Dendritic cell treated with granulocyte-macrophage colony-stimulating factor and Interleukin-4, amounts not matched to agents 40 ng/mL and 50 ng/mL, for 4 days (primary cell): ENCODE results near the gene ANKRD36C.
"Not testable (repeated sequence)": the region's sequence is repeated elsewhere in the genome, so short reads cannot be mapped to it uniquely, and the experiment has no call there.

Experiments used
- H3K27ac Mint-ChIP-seq: one replicate; pipeline ENCODE4 v1.8.0; 2022; ENCODE audit warnings: mild to moderate bottlenecking, mixed read lengths
- H3K27me3 Mint-ChIP-seq: one replicate; pipeline ENCODE4 v1.8.0; 2022; ENCODE audit warnings: mild to moderate bottlenecking, mixed read lengths
- H3K36me3 Mint-ChIP-seq: one replicate; pipeline ENCODE4 v1.8.0; 2022; ENCODE audit warnings: low read depth, mixed read lengths
- H3K4me1 Mint-ChIP-seq: one replicate; pipeline ENCODE4 v1.8.0; 2022; ENCODE audit warnings: low read depth, mixed read lengths
- H3K4me3 Mint-ChIP-seq: one replicate; pipeline ENCODE4 v1.8.0; 2022; ENCODE audit warnings: mild to moderate bottlenecking, moderate library complexity, mixed read lengths
- H3K9me3 Mint-ChIP-seq: one replicate; pipeline ENCODE4 v1.8.0; 2022; ENCODE audit warnings: mixed read lengths
- intact Hi-C: fragments of 100-400 bp; cut with micrococcal nuclease; formaldehyde crosslinking; loops from one replicate; pipeline ENCODE4 v1.15.0; 2022

Gene ANKRD36C

GRCh38 chr2:95930740-95931139, 60.9 kb downstream of the ANKRD36C start:
- H3K27me3 Mint-ChIP-seq, intact Hi-C loops, H3K27ac Mint-ChIP-seq, H3K4me1 Mint-ChIP-seq, H3K9me3 Mint-ChIP-seq, H3K4me3 Mint-ChIP-seq: not testable (repeated sequence)
- H3K36me3 Mint-ChIP-seq: peaks cover 23% of the 10 kb centered on the region

GRCh38 chr2:95917007-95917406, 74.6 kb downstream of the ANKRD36C start:
- peaks cover 76% of the 10 kb centered on the region for H3K36me3 Mint-ChIP-seq
- H3K9me3 Mint-ChIP-seq, H3K27me3 Mint-ChIP-seq, H3K4me1 Mint-ChIP-seq, H3K27ac Mint-ChIP-seq, H3K4me3 Mint-ChIP-seq, intact Hi-C loops: not testable (repeated sequence)

GRCh38 chr2:95915131-95915530, 76.5 kb downstream of the ANKRD36C start:
- H3K9me3 Mint-ChIP-seq, H3K27me3 Mint-ChIP-seq, intact Hi-C loops, H3K4me1 Mint-ChIP-seq, H3K4me3 Mint-ChIP-seq, H3K27ac Mint-ChIP-seq: not testable (repeated sequence)
- H3K36me3 Mint-ChIP-seq: peaks cover 81% of the 10 kb centered on the region

- H3K9me3 Mint-ChIP-seq, H3K27me3 Mint-ChIP-seq, H3K4me1 Mint-ChIP-seq, H3K4me3 Mint-ChIP-seq, H3K27ac Mint-ChIP-seq, intact Hi-C loops: not testable (repeated sequence)
- peaks cover 52% of the 10 kb centered on the region for H3K36me3 Mint-ChIP-seq
Observed at GRCh38 chr2:95911431-95911830, 80.2 kb downstream of the ANKRD36C start.

GRCh38 chr2:95894443-95894842, 97.2 kb downstream of the ANKRD36C start:
- not testable (repeated sequence) for H3K27me3 Mint-ChIP-seq

GRCh38 chr2:95867929-95868328, 123.7 kb downstream of the ANKRD36C start:
- H3K9me3 Mint-ChIP-seq: peaks cover 13% of the 10 kb centered on the region
- peaks cover 25% of the 10 kb centered on the region for H3K36me3 Mint-ChIP-seq
- H3K4me1 Mint-ChIP-seq, H3K4me3 Mint-ChIP-seq, H3K27me3 Mint-ChIP-seq, intact Hi-C loops, H3K27ac Mint-ChIP-seq: not testable (repeated sequence)

More at GRCh38 chr2:95894443-95894842, 97.2 kb downstream of the ANKRD36C start:
- H3K9me3 Mint-ChIP-seq, H3K27ac Mint-ChIP-seq, H3K4me3 Mint-ChIP-seq, intact Hi-C loops, H3K4me1 Mint-ChIP-seq, H3K36me3 Mint-ChIP-seq: not testable (repeated sequence)

- H3K27ac Mint-ChIP-seq, intact Hi-C loops, H3K27me3 Mint-ChIP-seq, H3K4me3 Mint-ChIP-seq, H3K4me1 Mint-ChIP-seq: not testable (repeated sequence)
- peaks cover 25% of the 10 kb centered on the region for H3K36me3 Mint-ChIP-seq
- H3K9me3 Mint-ChIP-seq: peaks cover 13% of the 10 kb centered on the region
Observed at GRCh38 chr2:95867047-95867677, 124.5 kb downstream of the ANKRD36C start.

GRCh38 chr2:95862121-95862520, 129.5 kb downstream of the ANKRD36C start:
- H3K9me3 Mint-ChIP-seq, intact Hi-C loops, H3K4me1 Mint-ChIP-seq, H3K4me3 Mint-ChIP-seq, H3K27me3 Mint-ChIP-seq, H3K27ac Mint-ChIP-seq: not testable (repeated sequence)
- peaks cover 11% of the 10 kb centered on the region for H3K36me3 Mint-ChIP-seq

GRCh38 chr2:95836151-95836550, 155.5 kb downstream of the ANKRD36C start:
- no peak overlapping the region for H3K27ac Mint-ChIP-seq
- H3K9me3 Mint-ChIP-seq: peaks cover 34% of the 10 kb centered on the region
- intact Hi-C loops: no loop called here
- no peaks in the 10 kb centered on the region for H3K27me3 Mint-ChIP-seq
- no peaks in the 10 kb centered on the region for H3K4me1 Mint-ChIP-seq
- H3K4me3 Mint-ChIP-seq: no peak overlapping the region
- peaks cover 79% of the 10 kb centered on the region for H3K36me3 Mint-ChIP-seq

GRCh38 chr2:95834077-95835013, 157.3 kb downstream of the ANKRD36C start:
- H3K4me1 Mint-ChIP-seq, H3K27ac Mint-ChIP-seq, intact Hi-C loops, H3K27me3 Mint-ChIP-seq, H3K4me3 Mint-ChIP-seq: not testable (repeated sequence)
- H3K36me3 Mint-ChIP-seq: peaks cover 91% of the 10 kb centered on the region
- H3K9me3 Mint-ChIP-seq: peaks cover 48% of the 10 kb centered on the region

- H3K4me1 Mint-ChIP-seq, H3K27ac Mint-ChIP-seq, H3K4me3 Mint-ChIP-seq, intact Hi-C loops, H3K27me3 Mint-ChIP-seq: not testable (repeated sequence)
- peaks cover 70% of the 10 kb centered on the region for H3K9me3 Mint-ChIP-seq
- H3K36me3 Mint-ChIP-seq: peaks cover 22% of the 10 kb centered on the region
Observed at GRCh38 chr2:95824218-95824617, 167.4 kb downstream of the ANKRD36C start.

GRCh38 chr2:95817521-95817920, 174.1 kb downstream of the ANKRD36C start:
- intact Hi-C loops, H3K27me3 Mint-ChIP-seq, H3K36me3 Mint-ChIP-seq, H3K27ac Mint-ChIP-seq, H3K4me3 Mint-ChIP-seq, H3K4me1 Mint-ChIP-seq: not testable (repeated sequence)
- peaks cover 73% of the 10 kb centered on the region for H3K9me3 Mint-ChIP-seq

GRCh38 chr2:95813311-95813710, 178.3 kb downstream of the ANKRD36C start:
- H3K27me3 Mint-ChIP-seq, H3K27ac Mint-ChIP-seq, intact Hi-C loops, H3K36me3 Mint-ChIP-seq, H3K4me3 Mint-ChIP-seq, H3K4me1 Mint-ChIP-seq: not testable (repeated sequence)
- H3K9me3 Mint-ChIP-seq: peaks cover 46% of the 10 kb centered on the region

- intact Hi-C loops: no loop called here
- no peaks in the 10 kb centered on the region for H3K4me1 Mint-ChIP-seq
- H3K4me3 Mint-ChIP-seq: no peak overlapping the region
- no peaks in the 10 kb centered on the region for H3K27me3 Mint-ChIP-seq
- peaks cover 31% of the 10 kb centered on the region for H3K9me3 Mint-ChIP-seq
- no peaks in the 10 kb centered on the region for H3K36me3 Mint-ChIP-seq
- H3K27ac Mint-ChIP-seq: no peak overlapping the region
Observed at GRCh38 chr2:95799892-95800291, 191.7 kb downstream of the ANKRD36C start.
